Measurements from ENCODE around the gene PLEKHJ1.

PLEKHJ1 gene

GRCh38 chr19:2185734-2186070 is 50.4 kb downstream of the PLEKHJ1 start:
- TF ChIP-seq CTCF (IDR thresholded peaks at IDR 0.05; ENCODE audit: extremely low read depth, insufficient read depth, missing control alignments), result no peak
- in situ Hi-C loops (cut with MboI; ENCODE audit: low pct_unique_long_range_greater_than_20kb, low sequenced_read_pairs, unreplicated experiment), result no loop called here
- no peak for DNase-seq (ENCODE audit: low spot score)

DNA sequence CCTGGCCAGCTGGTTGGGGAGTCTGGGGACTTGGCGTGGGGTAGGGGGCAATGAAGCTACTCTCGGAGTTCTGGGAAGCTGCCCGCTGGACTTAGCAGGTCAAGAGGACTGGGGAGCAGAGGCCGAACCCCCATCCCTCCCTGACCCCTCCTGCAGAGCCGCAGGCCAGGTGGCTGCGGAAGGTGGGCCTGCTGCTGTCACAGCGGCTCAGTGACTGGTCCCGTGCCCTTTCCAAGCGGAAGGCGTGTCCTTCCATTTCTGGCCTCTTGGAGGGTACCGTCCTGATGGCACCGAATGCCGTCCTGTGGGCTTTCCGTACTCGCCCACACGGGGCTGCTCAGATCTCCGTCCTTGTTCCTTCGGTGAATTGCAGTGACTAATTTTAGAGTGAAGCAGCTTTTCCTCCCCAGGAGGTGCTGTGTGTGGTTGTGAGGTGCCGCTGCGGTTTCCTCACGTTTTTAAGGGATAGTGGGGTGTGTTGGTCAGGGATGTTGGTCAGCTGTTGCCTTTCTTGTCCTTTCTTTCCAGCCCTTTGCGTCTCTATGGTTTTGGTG is 51.6 kb downstream of the PLEKHJ1 start:
- no peak for TF ChIP-seq CTCF (IDR thresholded peaks at IDR 0.05; ENCODE audit: extremely low read depth, insufficient read depth, missing control alignments)
- DNase-seq (ENCODE audit: low spot score), result no peak
- in situ Hi-C loops (cut with MboI; ENCODE audit: low pct_unique_long_range_greater_than_20kb, low sequenced_read_pairs, unreplicated experiment), result no loop called here

Measured in GM13977 (cell line).